Right ventricle myocardium inferior (tissue), 1 donor: ENCODE measurements around the gene TTC3. TPM values are rescaled to one million over a fixed set of nuclear protein-coding genes. Genes with fewer than 3 reads are reported as not detected.
"Not testable (repeated sequence)": the region's sequence is repeated elsewhere in the genome, so short reads cannot be mapped to it uniquely, and the experiment has no call there.

Source experiments
- ATAC-seq: fragments of 200-7000 bp; cut with Tn5 transposase; one replicate; pipeline ENCODE4 v1.9.1; 2020; ENCODE audit warnings: mild to moderate bottlenecking, moderate library complexity
- DNase-seq: peaks from one replicate; pipeline ENCODE4 v3.0.0; 2021; ENCODE audit errors: missing footprints
- intact Hi-C: fragments of 100-400 bp; cut with DNase I; formaldehyde crosslinking; loops from one replicate; pipeline ENCODE4 v1.11.0; 2022
- total RNA-seq: library from RNA; stranded (reverse); fragmentation: NEBNext Ultra II Directional; extraction: Animal tissue kit (Norgen Biotek cat#: 25700); gene quantifications from one replicate; pipeline ENCODE4 v1.2.1, GENCODE V29; 2021
- donor health status: DM: no; HTN: yes; CAD: no; lungs with severe emphysema.

Gene TTC3
- total RNA-seq, 1 donor from 2014 or later = 35.8 TPM

GRCh38 chr21:37082856-37083528 is 9.9 kb downstream of the TTC3 start:
- ATAC-seq = no peak
- intact Hi-C loops = no loop called here
- DNase-seq = no peak

GRCh38 chr21:37085726-37086125 is 12.7 kb downstream of the TTC3 start:
- ATAC-seq (no peak), DNase-seq (no peak)
- intact Hi-C loops = no loop called here

- no peak for ATAC-seq
- intact Hi-C loops = no loop called here
- no peak for DNase-seq
These were observed 14.1 kb downstream of the TTC3 start for GRCh38 chr21:37087188-37087587.

GRCh38 chr21:37088186-37088735 is 15.2 kb downstream of the TTC3 start:
- DNase-seq = no peak
- intact Hi-C loops = no loop called here
- no peak for ATAC-seq

GRCh38 chr21:37093977-37094376 is 20.9 kb downstream of the TTC3 start:
- intact Hi-C loops = no loop called here
- DNase-seq (no peak), ATAC-seq (no peak)

- intact Hi-C loops = no loop called here
- DNase-seq = no peak
- ATAC-seq = no peak
These were observed 22.8 kb downstream of the TTC3 start for GRCh38 chr21:37095821-37096220.

- no peak for ATAC-seq
- intact Hi-C loops = no loop called here
These were observed 25.7 kb downstream of the TTC3 start for GRCh38 chr21:37098751-37099150.

GRCh38 chr21:37100316-37100715 is 27.3 kb downstream of the TTC3 start:
- intact Hi-C loops = no loop called here

More at GRCh38 chr21:37098751-37099150, 25.7 kb downstream of the TTC3 start:
- DNase-seq = no peak

GRCh38 chr21:37101384-37101783 is 28.3 kb downstream of the TTC3 start:
- ATAC-seq (no peak), DNase-seq (no peak)
- intact Hi-C loops = no loop called here

More at GRCh38 chr21:37100316-37100715, 27.3 kb downstream of the TTC3 start:
- no peak for ATAC-seq
- DNase-seq = no peak

- intact Hi-C loops, DNase-seq, ATAC-seq: not testable (repeated sequence)
These were observed 29.7 kb downstream of the TTC3 start for GRCh38 chr21:37102746-37103145.

- ATAC-seq (no peak), DNase-seq (no peak)
- intact Hi-C loops = no loop called here
These were observed 33.9 kb downstream of the TTC3 start for GRCh38 chr21:37106998-37107397.

- intact Hi-C loops, ATAC-seq: not testable (repeated sequence)
These were observed 38.0 kb downstream of the TTC3 start for GRCh38 chr21:37111029-37111428.

GRCh38 chr21:37114301-37114700 is 41.2 kb downstream of the TTC3 start:
- DNase-seq, intact Hi-C loops, ATAC-seq: not testable (repeated sequence)

More at GRCh38 chr21:37111029-37111428, 38.0 kb downstream of the TTC3 start:
- not testable (repeated sequence) for DNase-seq

- intact Hi-C loops, ATAC-seq, DNase-seq: not testable (repeated sequence)
These were observed 43.4 kb downstream of the TTC3 start for GRCh38 chr21:37116459-37116858.

GRCh38 chr21:37117204-37117603 is 44.1 kb downstream of the TTC3 start:
- intact Hi-C loops = no loop called here
- ATAC-seq (no peak), DNase-seq (no peak)

GRCh38 chr21:37118187-37118826 is 45.3 kb downstream of the TTC3 start:
- intact Hi-C loops = no loop called here
- ATAC-seq (no peak), DNase-seq (no peak)

- no peak for DNase-seq
- intact Hi-C loops = no loop called here
- ATAC-seq = no peak
These were observed 46.6 kb downstream of the TTC3 start for GRCh38 chr21:37119421-37120218.

GRCh38 chr21:37128076-37128475 is 55.0 kb downstream of the TTC3 start:
- ATAC-seq (no peak), DNase-seq (no peak)
- intact Hi-C loops = no loop called here

GRCh38 chr21:37130971-37131370 is 57.9 kb downstream of the TTC3 start:
- intact Hi-C loops = no loop called here
- DNase-seq (no peak), ATAC-seq (no peak)
